LNCAP (cell line): ENCODE results near the gene TLCD5.

ENCODE experiments used
- TF ChIP-seq, protein P1 (sequence below): fragments of 450-650 bp; IDR thresholded peaks from 2 replicates; pipeline ENCODE4 v1.5.1; 2017; ENCODE audit warnings: mild to moderate bottlenecking

The TLCD5 gene

DNA sequence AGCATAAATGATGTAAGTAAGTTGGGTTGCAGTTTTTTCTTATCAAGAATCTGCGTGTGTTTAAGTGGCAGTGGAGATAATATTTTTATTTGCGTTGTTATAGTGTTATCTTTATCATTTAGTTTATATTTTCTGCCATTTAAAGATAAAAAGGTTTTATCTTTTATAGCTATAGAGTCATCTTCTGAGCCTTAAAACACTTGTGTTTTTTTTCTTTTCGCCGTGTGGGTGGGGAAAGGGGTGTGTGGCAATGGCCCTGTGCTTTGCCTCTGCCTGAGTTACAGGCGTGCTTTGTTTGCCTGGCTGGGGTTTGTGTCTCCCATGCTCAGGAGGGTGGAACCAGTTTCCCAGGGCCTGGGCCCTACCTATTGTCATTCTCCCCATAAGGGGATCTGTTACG lies 27.3 kb downstream of the TLCD5 start:
- TF ChIP-seq, protein P1, sequence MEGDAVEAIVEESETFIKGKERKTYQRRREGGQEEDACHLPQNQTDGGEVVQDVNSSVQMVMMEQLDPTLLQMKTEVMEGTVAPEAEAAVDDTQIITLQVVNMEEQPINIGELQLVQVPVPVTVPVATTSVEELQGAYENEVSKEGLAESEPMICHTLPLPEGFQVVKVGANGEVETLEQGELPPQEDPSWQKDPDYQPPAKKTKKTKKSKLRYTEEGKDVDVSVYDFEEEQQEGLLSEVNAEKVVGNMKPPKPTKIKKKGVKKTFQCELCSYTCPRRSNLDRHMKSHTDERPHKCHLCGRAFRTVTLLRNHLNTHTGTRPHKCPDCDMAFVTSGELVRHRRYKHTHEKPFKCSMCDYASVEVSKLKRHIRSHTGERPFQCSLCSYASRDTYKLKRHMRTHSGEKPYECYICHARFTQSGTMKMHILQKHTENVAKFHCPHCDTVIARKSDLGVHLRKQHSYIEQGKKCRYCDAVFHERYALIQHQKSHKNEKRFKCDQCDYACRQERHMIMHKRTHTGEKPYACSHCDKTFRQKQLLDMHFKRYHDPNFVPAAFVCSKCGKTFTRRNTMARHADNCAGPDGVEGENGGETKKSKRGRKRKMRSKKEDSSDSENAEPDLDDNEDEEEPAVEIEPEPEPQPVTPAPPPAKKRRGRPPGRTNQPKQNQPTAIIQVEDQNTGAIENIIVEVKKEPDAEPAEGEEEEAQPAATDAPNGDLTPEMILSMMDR, result no peak

DNA sequence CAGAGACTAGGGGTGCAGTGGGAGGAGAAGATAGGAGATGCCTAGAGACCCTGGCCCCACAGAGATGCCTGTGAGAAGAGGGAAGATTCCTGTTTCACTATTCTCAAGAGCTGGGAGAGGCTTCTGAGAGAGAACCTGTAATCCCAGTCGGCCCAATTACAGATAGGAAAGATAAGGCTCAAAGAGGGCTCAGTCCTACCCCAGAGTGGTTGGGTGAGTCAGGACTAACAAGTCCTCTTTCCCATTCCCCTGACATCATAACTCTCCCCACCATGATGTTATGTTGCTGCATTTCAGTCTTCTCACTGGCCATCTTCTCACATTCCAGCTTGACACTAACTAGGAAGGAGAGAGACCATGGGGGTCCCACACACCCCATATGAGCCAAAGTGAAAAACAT lies 29.0 kb downstream of the TLCD5 start:
- TF ChIP-seq, protein P1, result no peak

DNA sequence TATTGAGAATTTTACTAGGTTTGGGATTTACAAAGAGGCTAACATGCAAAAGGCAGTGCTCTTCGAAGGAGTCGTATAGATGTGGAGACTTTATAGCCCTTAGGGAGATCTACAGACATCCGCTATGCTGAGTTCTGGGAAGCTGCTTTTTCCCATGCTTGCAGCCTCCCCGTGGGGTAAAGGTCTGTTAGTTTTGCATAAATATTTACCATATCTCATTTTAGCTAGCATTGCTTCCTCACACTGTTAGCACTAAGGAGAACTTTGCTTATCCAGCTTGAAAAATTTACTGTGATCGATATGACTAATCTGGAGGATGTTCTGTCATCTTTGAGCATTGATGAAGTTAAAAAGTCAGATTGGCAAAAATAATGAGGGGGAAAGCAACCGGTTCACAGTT lies 29.7 kb downstream of the TLCD5 start:
- TF ChIP-seq, protein P1, result no peak

DNA sequence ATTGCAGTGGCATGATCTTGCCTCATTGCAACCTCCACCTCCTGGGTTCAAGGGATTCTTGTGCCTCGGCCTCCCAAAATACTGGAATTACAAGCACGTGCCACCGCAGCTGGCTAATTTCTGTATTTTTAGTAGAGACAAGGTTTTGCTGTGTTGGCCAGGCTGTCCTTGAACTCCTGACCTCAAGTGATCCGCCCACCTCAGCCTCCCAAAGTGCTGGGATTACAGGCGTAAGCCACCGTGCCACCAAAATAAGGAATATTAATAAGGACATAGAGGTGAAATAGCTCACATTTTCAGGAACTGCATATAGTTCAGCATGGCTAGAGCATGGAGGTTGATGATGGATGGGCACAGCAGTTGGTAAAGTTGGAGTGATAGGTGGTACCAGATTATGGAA lies 32.5 kb downstream of the TLCD5 start:
- TF ChIP-seq, protein P1, result no peak

DNA sequence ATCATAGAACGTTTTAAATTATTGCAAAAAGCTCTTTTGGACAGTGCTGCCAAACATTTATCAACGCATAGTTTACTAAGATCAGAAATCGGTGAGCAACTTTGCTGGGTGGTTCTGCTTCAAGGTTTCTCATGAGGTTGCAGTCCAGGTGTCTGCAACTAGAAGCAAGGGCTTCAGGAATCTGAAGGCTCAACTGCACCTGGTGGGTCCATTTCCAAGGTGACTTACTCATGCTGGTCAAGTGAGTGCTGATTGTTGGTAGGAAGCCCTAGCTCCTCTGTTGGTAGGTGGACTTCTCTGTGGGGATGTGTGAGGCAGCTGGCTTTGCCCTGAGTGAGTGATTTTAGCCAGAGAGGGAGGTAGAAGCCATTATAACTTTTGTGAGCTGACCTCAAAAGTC lies 33.6 kb downstream of the TLCD5 start:
- TF ChIP-seq, protein P1, result no peak

DNA sequence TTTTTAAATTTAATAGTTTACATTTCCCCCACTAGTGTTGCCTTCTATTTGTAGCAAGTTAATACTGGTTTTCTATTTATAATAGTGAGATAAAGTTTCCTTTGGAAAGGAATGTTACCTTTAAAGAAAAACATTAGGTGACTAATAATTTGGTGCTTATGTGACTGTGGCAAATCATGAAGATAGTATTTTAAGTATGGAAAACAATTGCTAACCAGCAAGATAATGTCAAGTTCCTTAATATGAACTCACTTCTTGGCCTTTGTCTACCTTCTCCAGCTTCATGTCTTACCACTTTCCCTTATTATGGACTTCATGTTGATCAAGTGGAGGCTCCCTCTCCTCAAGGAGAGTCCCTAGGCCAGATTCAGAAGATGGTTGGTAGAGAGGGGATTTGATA lies 38.3 kb downstream of the TLCD5 start:
- TF ChIP-seq, protein P1, result no peak

DNA sequence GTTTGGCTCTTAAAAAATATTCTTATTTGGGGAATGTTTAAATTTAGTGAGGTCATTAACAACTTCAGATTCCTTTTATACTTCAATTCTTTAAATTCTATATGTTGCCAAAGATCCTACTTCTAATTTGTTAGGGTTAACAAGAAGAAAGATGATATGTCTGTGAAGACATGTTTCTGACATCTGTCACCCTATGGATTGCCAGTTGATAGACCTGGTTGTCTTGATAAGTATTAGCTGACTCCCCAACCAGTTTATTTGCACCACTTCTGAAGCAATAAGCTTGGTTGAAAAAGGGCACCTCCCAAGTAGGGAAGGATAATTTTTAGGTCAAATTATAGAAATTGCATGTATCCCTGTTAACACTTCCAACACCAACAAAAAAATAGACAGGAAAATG lies 40.4 kb downstream of the TLCD5 start:
- TF ChIP-seq, protein P1, result no peak

DNA sequence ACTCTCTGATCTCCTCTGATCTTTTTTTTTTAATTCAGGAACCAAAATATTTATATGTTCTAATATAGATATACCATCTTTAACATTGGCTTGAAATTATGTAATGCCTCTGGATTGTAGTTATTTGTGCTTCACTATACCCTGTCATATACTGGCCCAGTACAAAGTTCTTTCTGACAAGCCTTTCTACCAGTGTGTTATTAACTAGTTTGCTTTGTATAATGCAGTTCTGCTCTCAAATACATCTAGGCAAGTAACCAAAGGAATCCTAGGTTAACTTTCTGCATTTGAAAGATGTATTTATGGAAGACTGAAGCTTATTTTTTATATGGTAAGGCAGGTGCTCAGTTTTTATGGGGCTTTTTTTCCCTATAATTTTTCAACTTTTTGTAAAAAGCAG lies 47.2 kb downstream of the TLCD5 start:
- TF ChIP-seq, protein P1, result no peak
